IPS-20b (cell line): ENCODE results near the gene ADAMTS14.

Experiments
- H3K27ac ChIP-seq: one replicate; pipeline ENCODE4 v1.5.1; 2013; ENCODE audit warnings: low read length
- H3K27me3 ChIP-seq: 2 replicates; pipeline ENCODE4 v1.6.1; 2013; ENCODE audit warnings: mild to moderate bottlenecking, low read length, inconsistent platforms; ENCODE audit not compliant: insufficient read depth
- H3K36me3 ChIP-seq: 2 replicates; pipeline ENCODE4 v1.6.1; 2013; ENCODE audit warnings: low read depth, mild to moderate bottlenecking, inconsistent platforms, low read length, moderate library complexity; ENCODE audit not compliant: insufficient read depth
- H3K4me1 ChIP-seq: 2 replicates; pipeline ENCODE4 v1.6.1; 2013; ENCODE audit warnings: mild to moderate bottlenecking, control low read depth, inconsistent platforms, low read length, moderate library complexity; ENCODE audit not compliant: insufficient read depth
- H3K4me3 ChIP-seq: 2 replicates; pipeline ENCODE4 v1.5.1; 2013; ENCODE audit warnings: mild to moderate bottlenecking, low read length, inconsistent platforms
- H3K9ac ChIP-seq: 2 replicates; pipeline ENCODE4 v1.6.1; 2013; ENCODE audit warnings: low read depth, mild to moderate bottlenecking, inconsistent platforms, low read length, moderate library complexity
- H3K9me3 ChIP-seq: 2 replicates; pipeline ENCODE4 v1.6.1; 2013; ENCODE audit warnings: mild to moderate bottlenecking, low read depth, low read length, inconsistent platforms; ENCODE audit not compliant: insufficient read depth

Gene ADAMTS14

GRCh38 chr10:70774810-70775678, 102.7 kb downstream of the ADAMTS14 start:
- no peak overlapping the region; the same call in 1 of the 2 replicates for H3K9ac ChIP-seq
- H3K27ac ChIP-seq = no peak overlapping the region
- H3K27me3 ChIP-seq = no peaks in the 10 kb centered on the region
- no peaks in the 10 kb centered on the region for H3K9me3 ChIP-seq
- H3K36me3 ChIP-seq = no peaks in the 10 kb centered on the region
- no peak overlapping the region for H3K4me3 ChIP-seq
- no peaks in the 10 kb centered on the region for H3K4me1 ChIP-seq

GRCh38 chr10:70775679-70776454, 103.6 kb downstream of the ADAMTS14 start:
- no peak overlapping the region for H3K27ac ChIP-seq
- H3K27me3 ChIP-seq = no peaks in the 10 kb centered on the region
- H3K36me3 ChIP-seq = no peaks in the 10 kb centered on the region
- no peaks in the 10 kb centered on the region for H3K9me3 ChIP-seq
- no peaks in the 10 kb centered on the region for H3K4me1 ChIP-seq
- H3K4me3 ChIP-seq = no peak overlapping the region
- H3K9ac ChIP-seq = no peak overlapping the region

GRCh38 chr10:70776455-70777005, 104.2 kb downstream of the ADAMTS14 start:
- H3K4me1 ChIP-seq = no peaks in the 10 kb centered on the region
- no peak overlapping the region for H3K4me3 ChIP-seq
- no peak overlapping the region for H3K27ac ChIP-seq
- no peaks in the 10 kb centered on the region for H3K9me3 ChIP-seq
- no peaks in the 10 kb centered on the region for H3K36me3 ChIP-seq
- no peak overlapping the region for H3K9ac ChIP-seq
- no peaks in the 10 kb centered on the region for H3K27me3 ChIP-seq

GRCh38 chr10:70777063-70777875, 105.0 kb downstream of the ADAMTS14 start:
- no peak overlapping the region for H3K4me3 ChIP-seq
- H3K36me3 ChIP-seq = no peaks in the 10 kb centered on the region
- H3K27ac ChIP-seq = no peak overlapping the region
- no peaks in the 10 kb centered on the region for H3K9me3 ChIP-seq
- H3K9ac ChIP-seq = no peak overlapping the region
- H3K4me1 ChIP-seq = no peaks in the 10 kb centered on the region
- H3K27me3 ChIP-seq = no peaks in the 10 kb centered on the region

GRCh38 chr10:70778267-70778924, 106.1 kb downstream of the ADAMTS14 start:
- Histone ChIP-seq H3K4me1 (no peaks in the 10 kb centered on the region), H3K27ac (no peak overlapping the region)

GRCh38 chr10:70779088-70779487, 106.8 kb downstream of the ADAMTS14 start:
- no peaks in the 10 kb centered on the region for H3K27me3 ChIP-seq
- no peaks in the 10 kb centered on the region for H3K4me1 ChIP-seq
- no peak overlapping the region for H3K9ac ChIP-seq
- H3K27ac ChIP-seq = no peak overlapping the region
- H3K9me3 ChIP-seq = no peaks in the 10 kb centered on the region
- H3K36me3 ChIP-seq = no peaks in the 10 kb centered on the region
- H3K4me3 ChIP-seq = no peak overlapping the region

More at GRCh38 chr10:70778267-70778924, 106.1 kb downstream of the ADAMTS14 start:
- Histone ChIP-seq H3K9me3 (no peaks in the 10 kb centered on the region), H3K4me3 (no peak overlapping the region), H3K27me3 (no peaks in the 10 kb centered on the region), H3K36me3 (no peaks in the 10 kb centered on the region), H3K9ac (no peak overlapping the region)

GRCh38 chr10:70779511-70780369, 107.4 kb downstream of the ADAMTS14 start:
- no peak overlapping the region for H3K9ac ChIP-seq
- no peak overlapping the region for H3K4me3 ChIP-seq
- H3K36me3 ChIP-seq = no peaks in the 10 kb centered on the region
- H3K27me3 ChIP-seq = no peaks in the 10 kb centered on the region
- H3K9me3 ChIP-seq = no peaks in the 10 kb centered on the region
- no peaks in the 10 kb centered on the region for H3K4me1 ChIP-seq
- H3K27ac ChIP-seq = no peak overlapping the region

GRCh38 chr10:70780370-70780760, 108.1 kb downstream of the ADAMTS14 start:
- H3K9me3 ChIP-seq = no peaks in the 10 kb centered on the region
- H3K36me3 ChIP-seq = no peaks in the 10 kb centered on the region
- H3K9ac ChIP-seq = no peak overlapping the region
- no peaks in the 10 kb centered on the region for H3K4me1 ChIP-seq
- no peak overlapping the region for H3K27ac ChIP-seq
- no peaks in the 10 kb centered on the region for H3K27me3 ChIP-seq
- H3K4me3 ChIP-seq = no peak overlapping the region

- no peaks in the 10 kb centered on the region for H3K36me3 ChIP-seq
- H3K27ac ChIP-seq = no peak overlapping the region
- H3K4me1 ChIP-seq = no peaks in the 10 kb centered on the region
- no peak overlapping the region for H3K9ac ChIP-seq
- H3K9me3 ChIP-seq = no peaks in the 10 kb centered on the region
- H3K4me3 ChIP-seq = no peak overlapping the region
- H3K27me3 ChIP-seq = no peaks in the 10 kb centered on the region
Measured at GRCh38 chr10:70780772-70781171, 108.5 kb downstream of the ADAMTS14 start.

GRCh38 chr10:70781461-70782051, 109.2 kb downstream of the ADAMTS14 start:
- Histone ChIP-seq H3K27me3 (no peaks in the 10 kb centered on the region), H3K36me3 (no peaks in the 10 kb centered on the region), H3K4me1 (no peaks in the 10 kb centered on the region), H3K9ac (no peak overlapping the region), H3K27ac (no peak overlapping the region), H3K4me3 (no peak overlapping the region), H3K9me3 (no peaks in the 10 kb centered on the region)
